B cell (primary cell): ENCODE results near the gene CCDC138.

Source experiments
- EZH2 ChIP-seq: IDR thresholded peaks from 2 replicates; pipeline ENCODE4 v1.6.1; 2012; ENCODE audit warnings: borderline replicate concordance, low read depth, mild to moderate bottlenecking, moderate library complexity, low read length; ENCODE audit not compliant: insufficient read depth, poor library complexity, severe bottlenecking
- TF ChIP-seq, protein P1 (sequence below): fragments of 200-600 bp; IDR thresholded peaks from one replicate; pipeline ENCODE4 v1.8.0; 2022; ENCODE audit warnings: antibody characterized with exemption, mild to moderate bottlenecking

DNA sequence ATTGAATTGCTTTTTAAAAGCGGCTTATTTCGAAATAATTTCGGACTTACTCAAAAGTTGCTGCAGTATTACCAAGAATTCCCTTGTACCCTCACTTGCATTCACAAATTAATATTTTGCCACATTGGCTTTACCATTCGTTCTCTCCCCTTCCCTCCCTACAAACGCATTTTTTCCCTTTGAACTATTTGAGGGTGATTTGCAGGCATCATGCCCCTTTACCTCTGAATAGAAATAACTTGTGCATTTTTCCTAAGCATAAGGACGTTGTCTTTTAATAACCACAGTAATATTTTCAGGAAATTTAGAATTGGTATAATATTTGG is 608 bp downstream of the CCDC138 start:
- TF ChIP-seq, protein P1, sequence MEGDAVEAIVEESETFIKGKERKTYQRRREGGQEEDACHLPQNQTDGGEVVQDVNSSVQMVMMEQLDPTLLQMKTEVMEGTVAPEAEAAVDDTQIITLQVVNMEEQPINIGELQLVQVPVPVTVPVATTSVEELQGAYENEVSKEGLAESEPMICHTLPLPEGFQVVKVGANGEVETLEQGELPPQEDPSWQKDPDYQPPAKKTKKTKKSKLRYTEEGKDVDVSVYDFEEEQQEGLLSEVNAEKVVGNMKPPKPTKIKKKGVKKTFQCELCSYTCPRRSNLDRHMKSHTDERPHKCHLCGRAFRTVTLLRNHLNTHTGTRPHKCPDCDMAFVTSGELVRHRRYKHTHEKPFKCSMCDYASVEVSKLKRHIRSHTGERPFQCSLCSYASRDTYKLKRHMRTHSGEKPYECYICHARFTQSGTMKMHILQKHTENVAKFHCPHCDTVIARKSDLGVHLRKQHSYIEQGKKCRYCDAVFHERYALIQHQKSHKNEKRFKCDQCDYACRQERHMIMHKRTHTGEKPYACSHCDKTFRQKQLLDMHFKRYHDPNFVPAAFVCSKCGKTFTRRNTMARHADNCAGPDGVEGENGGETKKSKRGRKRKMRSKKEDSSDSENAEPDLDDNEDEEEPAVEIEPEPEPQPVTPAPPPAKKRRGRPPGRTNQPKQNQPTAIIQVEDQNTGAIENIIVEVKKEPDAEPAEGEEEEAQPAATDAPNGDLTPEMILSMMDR = no peak
- TF ChIP-seq EZH2 = no peak
